H1 (cell line): Measurements from ENCODE around the gene RAMACL. TPM values are rescaled to one million over a fixed set of nuclear protein-coding genes. Genes with fewer than 3 reads are reported as not detected.

Source experiments
- CHD2 ChIP-seq: IDR thresholded peaks from 2 replicates; pipeline ENCODE4 v1.6.1; 2012; ENCODE audit warnings: low read length, improper control_type of control experiment
- EP300 ChIP-seq, 2 experiments: IDR thresholded peaks; 1 replicate in 1 of 2; 2 replicates in 1 of 2; pipeline ENCODE4 v1.6.1; 2011 to 2012; ENCODE audit warnings: low read depth in 2 of 2, low read length in 2 of 2, mild to moderate bottlenecking in 2 of 2, borderline replicate concordance in 1 of 2, inconsistent platforms in 1 of 2, moderate library complexity in 1 of 2
- RNF2 ChIP-seq: fragments of 200-900, 300-1000 bp; sonication (generic); IDR thresholded peaks from 2 replicates; pipeline ENCODE4 v1.7.1; 2016; ENCODE audit warnings: borderline replicate concordance, low read depth, mild to moderate bottlenecking, antibody characterized with exemption, low read length; ENCODE audit not compliant: poor library complexity, severe bottlenecking; ENCODE audit errors: missing control alignments
- USF2 ChIP-seq: IDR thresholded peaks from 2 replicates; pipeline ENCODE4 v1.6.1; 2011; ENCODE audit warnings: low read length, improper control_type of control experiment
- ZNF274 ChIP-seq: IDR thresholded peaks from 2 replicates; pipeline ENCODE4 v1.7.0; 2012; ENCODE audit warnings: low read length, borderline replicate concordance; ENCODE audit errors: extremely low read depth
- polyA plus RNA-seq, 7 experiments: library from polyadenylated mRNA; depleted of rRNA in 3 of 7; stranded (reverse) in 5 of 7; unstranded in 2 of 7; fragments of >200 nt in 5 of 7; fragments of 200-250 nt in 2 of 7; gene quantifications; 1 replicate in 5 of 7; 2 replicates in 1 of 7; 4 replicates in 1 of 7; pipeline versions ENCODE4 v1.2.1 to v1.2.3, GENCODE V29; 2011 to 2013; ENCODE audit warnings: missing spikeins in 2 of 7, mixed read lengths in 2 of 7
- total RNA-seq: library from RNA; stranded (reverse); fragmentation: NEBNext Ultra II Directional; extraction: Animal tissue kit (Norgen Biotek cat#: 25700); gene quantifications from 2 replicates; pipeline ENCODE4 v1.2.1, GENCODE V29; 2021

The RAMACL gene
- total and polyA plus RNA-seq, 2 of the 8 experiments (the other 6 are each of a cell fraction or from before 2014, with no cell fraction given), result 0.23 to 0.97 TPM

- TF ChIP-seq RNF2 (no peak), ZNF274 (no peak), USF2 (no peak), CHD2 (no peak), EP300 (IDR thresholded peaks at IDR 0.05; ENCODE audit: borderline replicate concordance in 1 of 2, low read depth in 2 of 2, low read length in 2 of 2) (no peak)
These were observed 45.1 kb downstream of the RAMACL start (continued) for GRCh38 chr6:166541366-166541765.
